RKO (cell line): ENCODE data around the gene ZNF292.
"Not testable (repeated sequence)": the region's sequence is repeated elsewhere in the genome, so short reads cannot be mapped to it uniquely, and the experiment has no call there.

Experiments used
- DNase-seq: peaks from one replicate; pipeline ENCODE4 v3.0.0-alpha.2; 2016; ENCODE audit warnings: low spot score

ZNF292 gene

DNA sequence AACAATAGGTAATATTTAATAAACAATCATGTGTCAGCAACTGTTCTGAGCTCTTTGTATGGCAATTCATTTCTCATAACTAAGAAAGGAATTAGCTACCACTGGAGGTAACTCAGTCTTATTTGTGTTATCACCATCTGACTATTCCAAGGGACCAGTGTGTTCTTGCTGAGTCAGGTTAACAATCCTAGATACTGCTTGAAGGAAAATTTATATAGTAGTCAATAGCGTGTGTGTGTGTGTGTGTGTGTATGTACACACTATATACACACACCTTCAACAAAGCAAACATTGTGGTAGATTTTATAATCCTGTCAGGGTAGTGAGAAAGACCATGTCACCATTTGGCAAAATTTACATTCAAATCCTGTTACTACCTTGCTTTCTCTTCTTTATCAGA lies 121.3 kb downstream of the ZNF292 start:
- no peak for DNase-seq

- DNase-seq: peak; percentile 72
Measured at GRCh38 chr6:87277123-87277522, 121.8 kb downstream of the ZNF292 start.

- no peak for DNase-seq
Measured at GRCh38 chr6:87279196-87279595, 123.8 kb downstream of the ZNF292 start.

DNA sequence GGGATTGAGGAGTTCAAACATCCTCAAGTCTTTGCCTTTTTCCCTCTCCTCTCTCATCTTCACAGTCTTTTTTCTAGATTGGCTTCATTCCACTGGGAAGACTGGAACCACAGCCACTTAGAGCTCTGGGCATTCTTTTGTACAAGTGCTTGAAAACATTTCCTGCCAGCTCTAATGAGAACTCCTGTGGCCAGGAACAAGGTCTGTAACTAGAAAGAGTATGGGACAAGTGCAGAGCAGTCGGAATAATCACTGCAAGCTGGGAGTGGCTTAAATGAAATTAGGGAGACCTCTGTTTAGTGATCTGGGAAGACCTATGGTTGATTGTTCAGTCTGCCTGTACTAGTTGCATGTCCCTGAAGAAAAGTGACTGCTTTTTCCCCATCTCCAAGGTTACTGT lies 126.1 kb downstream of the ZNF292 start:
- DNase-seq: no peak

DNA sequence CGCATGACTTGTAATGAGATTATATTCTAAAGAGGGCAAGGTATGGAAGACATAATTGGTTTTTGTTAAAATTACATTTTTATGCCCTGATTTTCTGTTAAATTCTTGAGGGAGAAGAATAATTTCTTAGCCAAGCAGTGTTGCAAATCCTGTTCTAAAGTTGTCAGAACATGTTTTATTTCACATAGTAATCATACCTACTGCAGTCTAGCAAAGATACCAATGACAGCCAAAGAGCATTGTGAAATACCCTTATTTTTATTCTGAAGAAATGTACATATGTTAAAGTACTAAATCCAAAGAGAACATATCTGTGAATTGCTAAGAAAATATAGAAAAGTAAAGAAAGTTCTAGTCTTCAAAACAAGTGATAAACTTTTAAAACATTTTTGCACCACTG lies 127.4 kb downstream of the ZNF292 start:
- no peak for DNase-seq

GRCh38 chr6:87283461-87283860 lies 128.1 kb downstream of the ZNF292 start:
- DNase-seq: no peak

- DNase-seq: no peak
Measured at GRCh38 chr6:87287251-87287650, 131.9 kb downstream of the ZNF292 start.

DNA sequence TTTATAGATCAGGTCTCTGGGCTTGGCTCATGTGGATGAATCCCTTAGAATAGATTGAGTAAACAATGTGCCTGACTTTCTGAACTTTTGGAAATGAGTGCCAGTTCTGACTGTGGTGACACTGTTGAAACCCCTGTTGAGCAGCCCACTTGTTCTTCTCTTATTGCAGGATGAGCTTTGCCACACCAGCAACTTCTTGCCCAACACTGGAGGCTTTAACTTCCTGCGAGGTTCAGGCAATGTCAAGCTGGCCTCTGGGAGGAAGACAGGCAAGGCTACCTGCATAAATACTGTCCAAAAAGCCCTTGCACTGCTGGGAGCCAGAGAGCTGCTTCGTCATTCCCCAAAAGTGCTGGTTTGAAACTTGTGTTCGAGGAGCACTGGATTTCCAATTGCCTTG lies 134.2 kb downstream of the ZNF292 start:
- DNase-seq: no peak

- DNase-seq: no peak
Measured at GRCh38 chr6:87291883-87292282, 136.5 kb downstream of the ZNF292 start.

DNA sequence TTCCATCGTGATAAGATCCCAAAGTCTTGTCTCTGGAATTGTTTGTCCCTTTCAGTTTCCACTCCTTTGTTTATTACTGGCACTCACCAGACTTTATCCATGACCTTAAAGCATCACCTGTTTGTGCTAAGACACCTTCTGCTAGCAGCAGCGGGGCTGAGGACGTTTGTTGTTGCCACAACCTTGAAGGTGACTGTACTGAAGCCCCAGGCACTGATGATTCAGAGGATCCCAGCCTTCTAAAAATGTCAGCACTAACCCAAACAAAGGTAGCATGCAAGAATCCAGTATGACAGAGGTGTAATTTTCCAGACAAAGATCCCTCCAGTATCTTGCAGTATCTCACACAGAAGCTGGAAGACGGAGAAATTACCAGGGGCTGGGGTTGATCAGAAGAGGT lies 138.2 kb downstream of the ZNF292 start:
- no peak for DNase-seq

DNA sequence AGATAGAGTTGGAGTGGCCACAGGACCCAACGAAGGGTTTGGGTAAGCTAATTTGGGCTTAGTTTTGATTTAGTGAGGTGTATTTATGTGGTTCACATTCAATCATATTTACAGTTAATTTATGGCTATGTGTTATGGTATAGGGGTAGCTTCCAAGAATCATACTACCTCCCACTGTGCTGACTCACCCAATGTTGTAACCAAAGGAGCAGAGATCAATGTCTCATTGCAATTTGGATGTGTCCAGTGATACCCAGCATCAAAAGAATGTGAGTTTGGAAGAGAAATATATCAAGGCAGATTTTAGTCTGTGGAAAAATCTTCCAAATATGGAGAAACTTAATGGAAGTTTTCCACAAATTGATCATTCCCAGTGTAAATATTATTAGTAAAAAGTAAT lies 141.8 kb downstream of the ZNF292 start:
- DNase-seq: no peak

DNA sequence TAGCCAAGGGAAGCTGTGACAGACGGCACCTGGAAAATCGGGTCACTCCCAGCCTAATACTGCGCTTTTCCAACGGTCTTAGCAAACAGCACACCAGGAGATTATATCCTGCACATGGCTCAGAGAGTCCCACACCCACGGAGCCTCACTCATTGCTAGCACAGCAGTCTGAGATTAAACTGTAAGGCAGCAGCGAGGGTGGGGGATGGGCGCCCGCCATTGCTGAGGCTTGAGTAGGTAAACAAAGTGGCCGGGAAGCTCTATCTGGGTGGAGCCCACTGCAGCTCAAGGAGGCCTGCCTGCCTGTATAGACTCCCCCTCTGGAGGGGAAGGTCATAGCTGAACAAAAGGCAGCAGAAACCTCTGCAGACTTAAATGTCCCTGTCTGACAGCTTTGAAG lies 145.9 kb downstream of the ZNF292 start:
- not testable (repeated sequence) for DNase-seq

DNA sequence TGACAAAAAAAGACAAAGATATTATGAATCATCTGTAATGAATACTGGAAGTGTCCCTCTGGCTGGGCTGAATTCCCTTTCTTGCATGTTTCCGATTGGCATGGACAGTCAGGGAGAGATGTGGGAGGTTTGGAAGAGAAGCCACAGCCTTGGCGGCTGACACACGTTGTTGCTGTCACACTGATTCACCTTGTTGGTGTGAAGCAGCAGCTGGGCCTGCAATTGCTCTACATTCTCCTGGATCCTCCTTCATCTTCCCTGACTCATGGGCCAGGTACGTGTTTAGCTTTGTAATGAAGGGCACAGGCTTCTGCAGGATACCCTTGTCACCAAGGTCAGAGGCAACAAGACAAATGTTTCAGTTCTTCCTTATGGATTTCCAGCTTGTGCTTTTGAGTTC lies 153.6 kb downstream of the ZNF292 start:
- peak; percentile 15 for DNase-seq

GRCh38 chr6:87312860-87313259 lies 157.5 kb downstream of the ZNF292 start:
- DNase-seq: no peak
